IPS DF 4.7 (cell line): ENCODE measurements around the gene NHERF1.

Experiments
- DNase-seq: peaks from one replicate; pipeline ENCODE4 v3.0.0-alpha.2; 2013; ENCODE audit warnings: low spot score; ENCODE audit errors: extremely low read depth

The NHERF1 gene

GRCh38 chr17:74749279-74750038, 1.0 kb downstream of the NHERF1 start:
- no peak for DNase-seq

DNA sequence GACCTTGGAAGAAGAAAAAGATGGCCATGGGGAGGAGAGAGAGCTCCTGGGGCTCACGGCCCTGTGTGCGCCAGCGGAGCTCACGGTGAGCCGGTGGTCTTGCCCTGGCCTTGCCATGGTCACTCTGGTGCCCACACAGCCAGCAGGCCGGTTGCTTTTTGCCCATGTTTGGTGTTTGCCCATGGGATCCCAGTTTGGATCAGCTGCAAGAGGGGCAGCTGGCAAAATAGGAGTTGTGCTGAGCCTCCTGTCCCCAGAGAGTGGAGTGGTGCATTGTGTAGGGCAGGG, 1.6 kb downstream of the NHERF1 start:
- DNase-seq, result no peak

DNA sequence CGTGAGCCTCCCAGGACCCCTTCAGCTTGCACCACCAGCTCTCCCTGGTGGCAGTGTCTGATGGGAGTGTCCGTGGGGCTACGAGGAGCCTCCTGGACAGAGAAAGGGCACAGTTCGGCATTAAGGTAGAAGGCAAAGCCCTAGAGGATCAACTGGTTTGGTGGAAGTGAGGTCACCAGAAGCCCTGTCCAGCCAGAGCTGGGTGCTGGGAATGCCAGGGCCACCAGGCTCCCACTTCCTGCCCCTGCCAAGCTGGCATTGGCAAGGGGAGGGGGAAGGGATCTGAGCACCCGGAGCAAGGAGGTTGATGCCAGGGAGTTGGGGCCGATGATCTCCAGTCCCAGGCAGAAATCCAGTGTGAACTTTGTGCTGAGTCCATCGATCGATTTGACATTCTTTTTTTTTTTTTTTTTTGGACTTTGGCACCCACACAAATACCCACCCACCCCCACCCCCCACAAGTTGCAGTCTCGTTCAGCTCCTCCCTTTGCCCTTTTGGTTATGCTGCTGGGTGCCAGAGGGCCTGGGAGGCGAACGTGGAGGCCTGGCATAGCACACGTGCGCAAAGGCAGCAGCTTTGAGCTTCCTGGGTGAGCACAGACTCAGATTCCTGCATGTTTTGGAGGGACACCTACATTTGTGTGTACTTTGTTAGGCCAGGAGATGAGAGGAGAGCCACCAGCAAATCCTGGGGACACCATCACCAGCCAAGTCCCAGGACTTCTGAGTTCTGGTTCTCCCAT, 2.1 kb downstream of the NHERF1 start:
- DNase-seq, result no peak

DNA sequence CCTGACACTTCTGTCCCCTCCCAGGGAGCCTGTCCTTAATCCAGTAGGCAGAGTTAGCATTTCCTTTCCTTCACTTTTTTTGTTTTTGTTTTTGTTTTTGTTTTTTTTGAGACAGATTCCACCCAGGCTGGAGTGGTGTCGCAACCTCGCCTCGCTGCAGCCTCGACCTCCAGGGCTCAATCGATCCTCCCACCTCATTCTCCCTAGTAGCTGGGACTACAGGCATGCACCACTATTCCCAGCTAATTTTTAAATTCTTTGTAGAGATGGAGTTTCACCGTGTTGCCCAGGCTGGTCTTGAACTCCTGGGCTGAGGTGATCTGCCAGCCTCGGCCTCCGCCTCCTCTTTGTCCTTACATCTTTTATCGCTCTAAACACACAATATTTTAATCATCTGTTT, 4.0 kb downstream of the NHERF1 start:
- no peak for DNase-seq

DNA sequence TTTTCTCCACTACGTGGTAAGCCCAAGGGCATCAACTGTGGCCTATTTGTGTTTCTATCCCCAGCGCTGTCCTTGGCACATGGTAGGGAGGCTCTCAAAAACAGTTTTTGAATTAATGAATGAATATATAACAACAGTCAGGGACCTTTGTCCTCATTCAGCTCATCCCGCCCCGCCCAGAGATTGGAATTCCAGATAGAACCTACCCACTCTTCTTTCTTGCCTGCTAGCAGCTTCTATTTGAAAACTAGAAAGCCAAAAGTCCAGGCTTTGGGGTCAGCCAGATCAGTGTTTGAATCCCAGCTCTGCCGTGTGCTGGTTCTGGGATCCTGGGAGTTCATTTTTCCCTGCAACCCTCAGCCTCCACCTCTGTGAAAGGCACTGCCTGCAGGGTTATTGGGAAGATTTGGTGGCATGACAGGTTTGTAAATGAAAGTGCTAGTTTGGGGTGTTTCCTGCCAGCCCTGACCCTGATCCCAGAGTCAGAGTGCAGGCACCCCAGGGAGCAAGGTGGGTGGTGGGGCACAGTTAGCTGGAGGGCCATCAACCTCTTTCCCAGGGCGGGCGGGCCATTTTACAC, 4.5 kb downstream of the NHERF1 start:
- DNase-seq, result no peak

DNA sequence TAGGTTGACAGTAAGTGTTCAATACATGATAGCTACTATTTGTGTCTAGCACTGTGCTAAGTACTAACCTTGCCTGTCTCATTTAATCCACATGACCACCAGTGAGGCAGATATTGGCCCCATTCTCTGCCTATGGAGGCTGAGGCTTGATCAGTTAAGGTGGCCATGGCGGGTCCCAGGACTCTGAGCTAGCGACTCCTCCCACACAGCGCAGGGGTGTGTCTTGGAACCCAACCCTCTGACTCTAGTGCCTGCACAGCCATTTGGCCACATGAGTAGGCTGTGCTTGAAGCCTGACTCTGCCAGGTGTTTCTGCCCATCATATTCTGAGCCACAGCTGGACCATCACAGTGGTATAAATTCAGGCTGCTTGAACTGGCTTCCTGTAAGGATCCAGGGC, 6.4 kb downstream of the NHERF1 start:
- no peak for DNase-seq

DNA sequence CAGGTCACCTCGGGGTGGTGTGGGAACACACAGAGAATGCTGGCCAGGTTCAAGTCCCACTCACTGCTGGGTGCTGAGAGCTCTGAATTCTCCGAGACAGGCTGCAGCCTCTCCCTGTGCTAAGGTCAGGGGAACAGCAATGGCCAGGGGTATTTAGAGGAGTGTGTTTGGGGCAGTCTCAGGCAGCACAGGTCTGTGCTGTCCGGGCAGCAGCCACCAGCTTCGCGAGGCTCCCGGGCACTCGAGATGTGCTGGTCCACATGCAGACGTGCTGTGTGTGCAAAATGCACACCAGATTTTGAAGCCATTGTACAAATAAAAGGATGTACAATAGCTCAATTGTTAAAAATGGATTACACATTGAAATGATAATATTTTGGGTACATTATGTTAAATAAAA, 7.1 kb downstream of the NHERF1 start:
- no peak for DNase-seq

GRCh38 chr17:74756891-74757290, 8.5 kb downstream of the NHERF1 start:
- no peak for DNase-seq

- DNase-seq, result no peak
These were observed 9.1 kb downstream of the NHERF1 start for GRCh38 chr17:74757502-74757901.

GRCh38 chr17:74757931-74758847, 9.8 kb downstream of the NHERF1 start:
- DNase-seq, result no peak

DNA sequence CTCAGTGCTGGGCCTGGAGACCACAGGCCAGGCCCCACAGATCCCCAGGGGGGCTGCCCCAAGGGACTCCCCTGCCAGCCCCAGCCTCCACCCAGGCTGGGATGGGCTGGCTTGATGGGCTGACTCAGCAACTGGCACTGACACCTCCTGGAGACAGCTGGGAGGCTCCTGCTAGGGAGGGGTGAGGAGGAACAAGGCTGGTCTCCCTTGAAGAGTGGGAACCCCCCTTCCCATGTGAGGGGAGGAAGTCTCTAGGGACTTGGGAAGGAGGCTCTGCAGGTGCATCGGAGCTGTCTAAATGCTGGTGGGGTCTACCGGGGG, 10.4 kb downstream of the NHERF1 start:
- DNase-seq, result no peak

- DNase-seq, result no peak
These were observed 10.9 kb downstream of the NHERF1 start for GRCh38 chr17:74759243-74759801.

GRCh38 chr17:74759941-74760340, 11.5 kb downstream of the NHERF1 start:
- DNase-seq, result no peak

DNA sequence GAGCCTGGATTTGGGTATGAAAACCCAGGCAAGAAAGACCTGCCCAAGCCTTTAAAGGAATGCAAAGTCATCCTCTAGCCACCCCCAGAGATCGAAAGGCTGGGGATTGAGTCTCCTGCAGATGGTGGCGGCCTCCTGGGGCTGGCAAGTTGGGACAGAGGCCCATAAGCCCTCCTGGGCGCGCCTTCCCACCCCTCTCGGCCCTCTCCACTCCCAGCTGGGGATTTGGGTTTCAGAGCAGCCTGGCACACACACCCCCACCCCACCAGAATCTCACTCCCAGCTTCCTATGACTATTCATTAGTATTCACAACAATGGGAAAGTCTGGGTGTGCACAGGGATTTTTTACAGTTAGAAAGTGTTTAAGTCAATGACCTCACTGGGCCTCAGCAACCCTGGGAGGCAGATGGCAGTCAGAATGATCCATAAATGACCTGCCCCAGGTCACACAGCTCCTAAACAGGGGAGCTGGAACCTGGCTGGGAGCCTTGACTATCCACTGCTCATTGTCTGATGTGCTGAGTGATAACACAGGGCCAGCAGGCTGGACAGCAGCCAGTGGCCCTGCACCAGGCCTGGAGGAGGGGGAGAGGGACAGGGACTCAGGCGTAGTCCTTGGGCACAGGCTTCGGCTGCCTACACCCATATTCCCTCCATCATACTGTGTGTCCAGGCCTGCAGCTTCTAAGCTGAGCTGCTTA, 12.1 kb downstream of the NHERF1 start:
- no peak for DNase-seq

GRCh38 chr17:74761419-74761818, 13.0 kb downstream of the NHERF1 start:
- no peak for DNase-seq

- no peak for DNase-seq
These were observed 13.5 kb downstream of the NHERF1 start for GRCh38 chr17:74761931-74762330.

- no peak for DNase-seq
These were observed 15.3 kb downstream of the NHERF1 start for GRCh38 chr17:74763565-74764387.

DNA sequence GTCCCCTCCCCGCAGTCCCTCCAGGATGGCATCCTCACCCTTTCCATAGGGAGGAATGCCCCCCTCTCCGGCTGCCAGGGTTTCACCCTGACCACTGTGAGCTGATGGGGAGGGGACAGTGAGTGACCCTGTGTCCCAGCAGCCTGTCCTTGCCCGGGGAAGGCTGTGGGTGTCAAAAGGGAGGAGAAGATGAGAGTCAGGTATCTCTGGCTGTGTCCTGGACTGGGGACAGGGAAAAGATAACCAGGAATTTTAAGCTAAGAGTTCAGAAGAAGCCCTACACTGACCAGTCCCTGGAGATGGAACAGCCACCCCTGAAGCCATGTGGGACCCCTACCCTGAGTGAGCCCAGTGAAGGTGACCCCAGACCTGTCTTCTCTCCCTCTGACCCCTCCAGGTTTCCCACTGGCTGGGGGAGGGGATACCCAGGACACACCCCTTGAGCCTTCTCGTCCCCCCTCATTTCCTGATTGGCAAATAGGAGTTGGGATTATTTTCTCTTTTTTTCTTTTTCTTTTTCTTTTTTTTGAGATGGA, 16.4 kb downstream of the NHERF1 start:
- DNase-seq, result no peak

- no peak for DNase-seq
These were observed 18.0 kb downstream of the NHERF1 start for GRCh38 chr17:74766413-74766812.

GRCh38 chr17:74767111-74767516, 18.7 kb downstream of the NHERF1 start:
- DNase-seq, result no peak
